Vagina (tissue), 2 donors: ENCODE results near the gene MAGEF1. TPM values are rescaled to one million over a fixed set of nuclear protein-coding genes. Genes with fewer than 3 reads are reported as not detected.

Source experiments
- DNase-seq, 2 donors: peaks; one replicate each; pipeline ENCODE4 v3.0.0-alpha.2; 2017; ENCODE audit errors: extremely low spot score in 2 of 2
- H3K27ac ChIP-seq: fragments of 200-600 bp; sonication (generic); one replicate; pipeline ENCODE4 v1.5.1; 2019
- H3K27me3 ChIP-seq: fragments of 200-600 bp; sonication (generic); one replicate; pipeline ENCODE4 v1.5.1; 2019
- H3K36me3 ChIP-seq, 2 donors: fragments of 200-600 bp; sonication (generic); one replicate each; pipeline ENCODE4 v1.5.1; 2017 to 2019
- H3K4me1 ChIP-seq: fragments of 200-600 bp; sonication (generic); one replicate; pipeline ENCODE4 v1.5.1; 2019
- H3K4me3 ChIP-seq, 2 donors: fragments of 200-600 bp; sonication (generic); 1 replicate in 1 of 2; 2 replicates in 1 of 2; pipeline ENCODE4 v1.5.1; 2016 to 2019
- H3K9me3 ChIP-seq: fragments of 200-600 bp; sonication (generic); one replicate; pipeline ENCODE4 v1.5.1; 2019
- CTCF ChIP-seq, 3 experiments: fragments of 450-650 bp in 2 of 3; fragments of 200-600 bp in 1 of 3; sonication (generic) in 1 of 3; IDR thresholded peaks; one replicate each; pipeline ENCODE4 v1.5.1; 2017 to 2019; ENCODE audit warnings: antibody characterized with exemption in 3 of 3, mild to moderate bottlenecking in 2 of 3, moderate library complexity in 2 of 3
- POLR2A ChIP-seq, 2 donors: fragments of 450-650 bp; IDR thresholded peaks; one replicate each; pipeline ENCODE4 v1.6.1; 2017; ENCODE audit warnings: antibody characterized with exemption in 2 of 2, mild to moderate bottlenecking in 2 of 2, moderate library complexity in 2 of 2
- POLR2AphosphoS5 ChIP-seq, 2 donors: sonication (generic); formaldehyde crosslinking; IDR thresholded peaks; one replicate each; pipeline ENCODE4 v1.9.0; 2017; ENCODE audit warnings: antibody characterized with exemption in 2 of 2, mild to moderate bottlenecking in 2 of 2, low read depth in 1 of 2; ENCODE audit not compliant: insufficient read depth in 1 of 2
- intact Hi-C: fragments of 100-400 bp; cut with DNase I; formaldehyde crosslinking; loops from one replicate; pipeline ENCODE4 v1.15.1; 2023
- total RNA-seq: library from RNA; depleted of rRNA; stranded (reverse); fragments of >200 nt; gene quantifications from one replicate; pipeline ENCODE4 v1.2.3, GENCODE V29; 2016

Gene MAGEF1
- total RNA-seq, 1 donor from 2014 or later = 25.5 TPM

GRCh38 chr3:184738506-184738890, 26.6 kb upstream of the MAGEF1 start:
- Histone ChIP-seq H3K9me3 (no peaks in the 10 kb centered on the region), H3K27me3 (no peaks in the 10 kb centered on the region), H3K36me3 (no peaks in the 10 kb centered on the region), H3K4me3 (no peak overlapping the region), H3K27ac (peak overlapping the region; percentile 67), H3K4me1 (peaks cover 41% of the 10 kb centered on the region)
- TF ChIP-seq POLR2AphosphoS5 (IDR thresholded peaks at IDR 0.05; ENCODE audit: insufficient read depth in 1 of 2, low read depth in 1 of 2) (no peak), CTCF (IDR thresholded peaks at IDR 0.05) (no peak), POLR2A (IDR thresholded peaks at IDR 0.05) (no peak)
- DNase-seq = no peak
- intact Hi-C loops = no loop called here

- Histone ChIP-seq H3K9me3 (no peaks in the 10 kb centered on the region), H3K36me3 (no peaks in the 10 kb centered on the region), H3K4me1 (peaks cover 40% of the 10 kb centered on the region), H3K4me3 (no peak overlapping the region), H3K27me3 (no peaks in the 10 kb centered on the region), H3K27ac (peak overlapping the region; percentile 67)
- TF ChIP-seq POLR2A (IDR thresholded peaks at IDR 0.05) = no peak
- peak in 1 of 2 donors; percentile 81 for TF ChIP-seq POLR2AphosphoS5 (IDR thresholded peaks at IDR 0.05; ENCODE audit: insufficient read depth in 1 of 2, low read depth in 1 of 2)
- TF ChIP-seq CTCF (IDR thresholded peaks at IDR 0.05) = no peak
- peak; percentile 76 to 88 for DNase-seq
- intact Hi-C loops = no loop called here
Observed at GRCh38 chr3:184737641-184738505, 26.0 kb upstream of the MAGEF1 start.

GRCh38 chr3:184737063-184737462, 25.2 kb upstream of the MAGEF1 start:
- peak; percentile 58 to 69 for DNase-seq
- Histone ChIP-seq H3K27ac (no peak overlapping the region), H3K36me3 (no peaks in the 10 kb centered on the region), H3K9me3 (no peaks in the 10 kb centered on the region), H3K27me3 (no peaks in the 10 kb centered on the region), H3K4me1 (peaks cover 32% of the 10 kb centered on the region), H3K4me3 (no peak overlapping the region)
- TF ChIP-seq POLR2AphosphoS5 (IDR thresholded peaks at IDR 0.05; ENCODE audit: insufficient read depth in 1 of 2, low read depth in 1 of 2) (no peak), CTCF (IDR thresholded peaks at IDR 0.05) (no peak), POLR2A (IDR thresholded peaks at IDR 0.05) (no peak)
- intact Hi-C loops = no loop called here

GRCh38 chr3:184734903-184735701, 23.2 kb upstream of the MAGEF1 start:
- H3K4me3 ChIP-seq = no peak overlapping the region
- TF ChIP-seq CTCF (IDR thresholded peaks at IDR 0.05) (no peak), POLR2A (IDR thresholded peaks at IDR 0.05) (no peak), POLR2AphosphoS5 (IDR thresholded peaks at IDR 0.05; ENCODE audit: insufficient read depth in 1 of 2, low read depth in 1 of 2) (no peak)
- no peaks in the 10 kb centered on the region for H3K36me3 ChIP-seq
- intact Hi-C loops = no loop called here
- DNase-seq = peak; percentile 81 to 95
- H3K9me3 ChIP-seq = no peaks in the 10 kb centered on the region
- H3K4me1 ChIP-seq = peaks cover 18% of the 10 kb centered on the region
- H3K27me3 ChIP-seq = no peaks in the 10 kb centered on the region
- H3K27ac ChIP-seq = no peak overlapping the region
